Placental epithelial cell (primary cell): Measurements from ENCODE around the gene MANSC1. TPM values are rescaled to one million over a fixed set of nuclear protein-coding genes. Genes with fewer than 3 reads are reported as not detected.

ENCODE experiments used
- small RNA-seq: library from RNA; depleted of rRNA; stranded (forward); fragments of <200 nt; gene quantifications from one replicate; pipeline ENCODE3, GENCODE V24; 2012
- total RNA-seq: library from RNA; depleted of rRNA; stranded (reverse); fragments of >200 nt; gene quantifications from 2 replicates; pipeline ENCODE4 v1.2.3, GENCODE V29; 2012

The MANSC1 gene
- 5.1 and 6.4 TPM in 2 replicates for total RNA-seq

DNA sequence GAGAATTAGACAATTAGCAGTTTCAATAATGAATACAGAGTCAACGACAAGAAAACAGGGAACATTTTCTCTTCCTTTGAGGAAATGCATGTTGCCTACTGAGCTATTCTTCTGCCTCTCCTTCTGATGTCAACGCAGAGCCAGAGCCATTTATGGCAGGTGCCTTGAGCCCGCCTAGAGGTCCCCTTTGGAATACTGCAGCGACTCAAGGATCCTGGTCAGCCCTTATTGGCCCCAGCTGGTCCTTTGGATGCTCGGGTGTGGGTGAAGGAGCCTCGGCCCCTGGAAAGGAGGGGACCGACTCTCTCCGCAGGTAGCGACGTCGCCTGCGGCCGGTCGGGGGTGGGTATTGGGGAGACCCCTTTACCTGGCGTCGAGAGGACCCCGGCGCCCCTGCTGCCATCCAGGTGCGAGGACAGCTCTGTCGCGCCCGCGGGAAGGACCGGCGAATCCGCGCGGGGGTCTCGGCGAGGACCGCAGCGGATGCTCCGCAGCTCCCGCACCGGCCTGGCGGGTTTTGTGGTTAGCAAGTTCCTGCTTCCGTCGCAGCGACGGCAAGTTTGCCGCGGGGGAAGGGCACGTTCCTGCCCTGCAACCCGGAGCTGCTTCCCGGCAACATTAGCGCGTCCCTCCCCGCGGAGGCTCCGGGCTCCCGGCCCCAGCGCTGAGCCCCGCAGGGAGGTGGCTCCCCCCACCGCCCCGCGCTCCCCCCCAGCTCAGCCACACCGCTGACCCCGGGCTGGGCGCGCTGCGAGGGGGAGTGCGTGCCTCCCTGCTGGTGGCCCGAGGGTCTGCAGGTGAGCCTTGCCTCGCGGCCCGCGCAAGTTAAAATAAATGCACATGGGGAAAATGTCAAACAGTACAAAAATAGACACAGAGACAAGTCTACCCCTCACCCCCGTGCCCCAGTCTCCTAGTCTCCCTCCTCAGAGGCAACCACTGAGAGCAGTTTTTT, at the start of gene MANSC1:
Gene MANSC1 (minus strand): TSS at position 532 of the 955 bp plus-strand sequence. CDS start 6,928 bp downstream, outside the sequence.

DNA sequence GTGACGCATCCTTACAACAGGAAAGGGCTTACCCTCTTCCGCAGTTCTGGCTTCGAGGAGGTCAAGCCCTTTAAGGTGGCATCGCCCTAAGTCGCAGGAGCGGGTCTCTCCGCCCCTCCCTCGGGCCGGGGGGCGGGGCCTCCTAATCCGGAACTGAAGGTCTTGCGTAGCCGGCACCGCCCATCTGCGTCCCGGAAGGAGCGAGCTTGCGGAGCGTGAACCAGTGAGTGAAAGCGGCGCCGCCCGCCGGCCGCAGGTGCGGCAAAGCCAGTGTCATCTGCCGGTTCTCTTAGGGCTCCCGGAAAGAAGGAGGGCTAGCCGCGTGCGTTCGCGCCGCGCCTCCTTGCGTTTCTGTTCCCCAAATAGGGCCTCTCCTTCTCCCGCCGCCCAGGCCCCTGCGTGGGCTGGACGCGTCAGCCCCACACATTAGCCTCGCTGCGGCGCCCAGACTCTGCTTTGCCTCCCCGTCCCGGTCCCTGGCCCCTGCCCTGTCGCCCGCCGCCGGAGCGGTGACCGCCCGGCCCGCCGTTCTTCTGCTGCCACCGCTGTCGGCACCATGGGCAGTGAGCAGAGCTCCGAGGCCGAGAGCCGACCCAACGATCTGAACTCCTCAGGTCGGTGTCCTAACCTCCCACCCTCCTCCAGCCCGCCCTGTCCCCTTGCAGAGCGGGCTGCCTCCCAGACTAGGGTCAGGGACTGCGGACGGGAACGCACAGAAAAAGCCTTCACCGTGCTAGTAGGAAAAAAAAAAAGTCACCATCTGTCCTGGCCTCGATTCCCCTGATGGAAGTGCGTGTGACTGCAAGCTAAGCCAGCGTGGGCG, 7.1 kb upstream of the MANSC1 start, which contains the start of gene BORCS5:
Gene BORCS5 (plus strand): TSS at position 183 of the 823 bp plus-strand sequence. CDS start 374 bp downstream, at position 557.

Small RNA genes lying within 50 kb of the gene (small RNA-seq; reads per million reads assigned to genes)
- gene RNU6-318P, result not detected

Other genes with a start within 250 kb of the MANSC1 start
- gene LRP6, start 83.2 kb downstream of the MANSC1 start, total RNA-seq, result 18.0 and 21.2 TPM in 2 replicates
- 8.6 and 9.8 TPM in 2 replicates for gene BORCS5, start 6.8 kb upstream of the MANSC1 start, total RNA-seq
- gene DUSP16, start 212.6 kb upstream of the MANSC1 start, total RNA-seq, result 16.1 and 23.3 TPM in 2 replicates